Activated T-helper 2 cell treated with anti-CD3 and anti-CD28 coated beads, Interferon-gamma antibody, Interleukin-2, Interleukin-4, amounts not matched to agents 10 μg/mL and 5 μg/mL and 100 μg/mL, durations not matched to agents 14 hours and 24 hours and 36 hours (primary cell): Measurements from ENCODE around the gene CTNNA1. TPM values are rescaled to one million over a fixed set of nuclear protein-coding genes. Genes with fewer than 3 reads are reported as not detected.
"Not testable (repeated sequence)": the region's sequence is repeated elsewhere in the genome, so short reads cannot be mapped to it uniquely, and the experiment has no call there.

Experiments
- DNase-seq: peaks from one replicate; pipeline ENCODE4 v3.0.0; 2021; ENCODE audit warnings: low spot score
- H3K27ac Mint-ChIP-seq: one replicate; pipeline ENCODE4 v1.8.0; 2021; ENCODE audit warnings: mixed read lengths
- H3K27me3 Mint-ChIP-seq: one replicate; pipeline ENCODE4 v1.8.0; 2021; ENCODE audit warnings: low read depth, mixed read lengths
- H3K36me3 Mint-ChIP-seq: one replicate; pipeline ENCODE4 v1.8.0; 2021; ENCODE audit warnings: low read depth, mixed read lengths
- H3K4me1 Mint-ChIP-seq: one replicate; pipeline ENCODE4 v1.8.0; 2021; ENCODE audit warnings: low read depth, mixed read lengths
- H3K4me3 Mint-ChIP-seq: one replicate; pipeline ENCODE4 v1.8.0; 2021; ENCODE audit warnings: low read depth, mild to moderate bottlenecking, moderate library complexity, mixed read lengths
- H3K9me3 Mint-ChIP-seq: one replicate; pipeline ENCODE4 v1.8.0; 2021; ENCODE audit warnings: mixed read lengths
- intact Hi-C: fragments of 100-400 bp; cut with micrococcal nuclease; formaldehyde crosslinking; loops from one replicate; pipeline ENCODE4 v1.15.1; 2023
- total RNA-seq: library from RNA; stranded (reverse); gene quantifications from 2 replicates; pipeline ENCODE4 v1.2.3, GENCODE V29; 2022

CTNNA1 gene
- total RNA-seq, 1 donor from 2014 or later = 298 TPM

GRCh38 chr5:138810861-138811260 is 57.6 kb downstream of the CTNNA1 start:
- Mint-ChIP-seq H3K4me1 (peaks cover 15% of the 10 kb centered on the region), H3K36me3 (peaks cover 50% of the 10 kb centered on the region)
- intact Hi-C loops, H3K27ac Mint-ChIP-seq, DNase-seq, H3K4me3 Mint-ChIP-seq, H3K27me3 Mint-ChIP-seq, H3K9me3 Mint-ChIP-seq: not testable (repeated sequence)

- peaks cover 47% of the 10 kb centered on the region for H3K36me3 Mint-ChIP-seq
- no peak overlapping the region for H3K4me3 Mint-ChIP-seq
- no peaks in the 10 kb centered on the region for H3K27me3 Mint-ChIP-seq
- no peak overlapping the region for H3K27ac Mint-ChIP-seq
- H3K4me1 Mint-ChIP-seq = peaks cover 5% of the 10 kb centered on the region
- DNase-seq = no peak
- H3K9me3 Mint-ChIP-seq = no peaks in the 10 kb centered on the region
- intact Hi-C loops = no loop called here
Observed at GRCh38 chr5:138815529-138815928, 62.3 kb downstream of the CTNNA1 start.

GRCh38 chr5:138817241-138817640 is 64.0 kb downstream of the CTNNA1 start:
- DNase-seq = no peak
- H3K4me3 Mint-ChIP-seq = no peak overlapping the region
- H3K36me3 Mint-ChIP-seq = peaks cover 39% of the 10 kb centered on the region
- H3K4me1 Mint-ChIP-seq = peaks cover 8% of the 10 kb centered on the region
- intact Hi-C loops = no loop called here
- H3K27ac Mint-ChIP-seq = no peak overlapping the region
- H3K9me3 Mint-ChIP-seq = no peaks in the 10 kb centered on the region
- no peaks in the 10 kb centered on the region for H3K27me3 Mint-ChIP-seq

GRCh38 chr5:138819081-138819480 is 65.9 kb downstream of the CTNNA1 start:
- H3K4me3 Mint-ChIP-seq = no peak overlapping the region
- no peaks in the 10 kb centered on the region for H3K27me3 Mint-ChIP-seq
- H3K4me1 Mint-ChIP-seq = peaks cover 21% of the 10 kb centered on the region
- intact Hi-C loops = no loop called here
- no peak for DNase-seq
- peaks cover 33% of the 10 kb centered on the region for H3K36me3 Mint-ChIP-seq
- H3K9me3 Mint-ChIP-seq = no peaks in the 10 kb centered on the region
- H3K27ac Mint-ChIP-seq = no peak overlapping the region

- H3K4me3 Mint-ChIP-seq = no peak overlapping the region
- no peak overlapping the region for H3K27ac Mint-ChIP-seq
- H3K36me3 Mint-ChIP-seq = peaks cover 32% of the 10 kb centered on the region
- no peak for DNase-seq
- H3K9me3 Mint-ChIP-seq = no peaks in the 10 kb centered on the region
- H3K4me1 Mint-ChIP-seq = peaks cover 27% of the 10 kb centered on the region
- intact Hi-C loops = loop anchor here (5.0 to 10.0 kb wide), 2 partner anchors 83 to 444 kb away; no protein-coding TSS in a partner anchor
- no peaks in the 10 kb centered on the region for H3K27me3 Mint-ChIP-seq
Observed at GRCh38 chr5:138820695-138821094, 67.5 kb downstream of the CTNNA1 start.

GRCh38 chr5:138824516-138824915 is 71.3 kb downstream of the CTNNA1 start:
- DNase-seq = no peak
- H3K4me3 Mint-ChIP-seq = no peak overlapping the region
- intact Hi-C loops = loop anchor here (2.0 to 10.0 kb wide), 3 partner anchors 46 to 440 kb away; no protein-coding TSS in a partner anchor
- H3K9me3 Mint-ChIP-seq = no peaks in the 10 kb centered on the region
- H3K4me1 Mint-ChIP-seq = peaks cover 30% of the 10 kb centered on the region
- H3K27me3 Mint-ChIP-seq = no peaks in the 10 kb centered on the region
- H3K27ac Mint-ChIP-seq = peak overlapping the region; percentile 79
- H3K36me3 Mint-ChIP-seq = peaks cover 42% of the 10 kb centered on the region

- Mint-ChIP-seq H3K36me3 (peaks cover 39% of the 10 kb centered on the region), H3K27me3 (no peaks in the 10 kb centered on the region), H3K27ac (peak overlapping the region; percentile 91), H3K9me3 (no peaks in the 10 kb centered on the region), H3K4me3 (no peak overlapping the region), H3K4me1 (peaks cover 30% of the 10 kb centered on the region)
- intact Hi-C loops = loop anchor here (1.0 to 10.0 kb wide), 5 partner anchors 35 to 440 kb away; no protein-coding TSS in a partner anchor
- no peak for DNase-seq
Observed at GRCh38 chr5:138824924-138825863, 72.0 kb downstream of the CTNNA1 start.

- Mint-ChIP-seq H3K4me1 (peaks cover 26% of the 10 kb centered on the region), H3K27ac (no peak overlapping the region), H3K36me3 (peaks cover 43% of the 10 kb centered on the region), H3K4me3 (no peak overlapping the region), H3K27me3 (no peaks in the 10 kb centered on the region), H3K9me3 (no peaks in the 10 kb centered on the region)
- intact Hi-C loops = loop anchor here (10.0 kb wide), 1 partner anchor 436 kb away; no protein-coding TSS in a partner anchor
- DNase-seq = no peak
Observed at GRCh38 chr5:138828556-138828955, 75.3 kb downstream of the CTNNA1 start.

GRCh38 chr5:138829341-138829740 is 76.1 kb downstream of the CTNNA1 start:
- no peaks in the 10 kb centered on the region for H3K9me3 Mint-ChIP-seq
- intact Hi-C loops = loop anchor here (10.0 kb wide), 1 partner anchor 435 kb away; no protein-coding TSS in a partner anchor

GRCh38 chr5:138831703-138832102 is 78.5 kb downstream of the CTNNA1 start:
- H3K27me3 Mint-ChIP-seq = no peaks in the 10 kb centered on the region
- no peaks in the 10 kb centered on the region for H3K9me3 Mint-ChIP-seq
- H3K27ac Mint-ChIP-seq = no peak overlapping the region
- DNase-seq = no peak
- H3K4me1 Mint-ChIP-seq = peaks cover 14% of the 10 kb centered on the region
- H3K4me3 Mint-ChIP-seq = no peak overlapping the region
- intact Hi-C loops = no loop called here
- peaks cover 30% of the 10 kb centered on the region for H3K36me3 Mint-ChIP-seq

More at GRCh38 chr5:138829341-138829740, 76.1 kb downstream of the CTNNA1 start:
- no peak overlapping the region for H3K27ac Mint-ChIP-seq
- no peak for DNase-seq
- peaks cover 41% of the 10 kb centered on the region for H3K36me3 Mint-ChIP-seq
- H3K27me3 Mint-ChIP-seq = no peaks in the 10 kb centered on the region
- H3K4me1 Mint-ChIP-seq = peaks cover 21% of the 10 kb centered on the region
- no peak overlapping the region for H3K4me3 Mint-ChIP-seq

GRCh38 chr5:138832218-138832617 is 79.0 kb downstream of the CTNNA1 start:
- Mint-ChIP-seq H3K4me3 (no peak overlapping the region), H3K4me1 (peaks cover 14% of the 10 kb centered on the region), H3K27ac (no peak overlapping the region), H3K27me3 (no peaks in the 10 kb centered on the region), H3K36me3 (peaks cover 28% of the 10 kb centered on the region), H3K9me3 (no peaks in the 10 kb centered on the region)
- intact Hi-C loops = no loop called here
- no peak for DNase-seq

GRCh38 chr5:138833080-138833479 is 79.9 kb downstream of the CTNNA1 start:
- Mint-ChIP-seq H3K9me3 (no peaks in the 10 kb centered on the region), H3K27ac (no peak overlapping the region)

More at GRCh38 chr5:138833080-138833479, 79.9 kb downstream of the CTNNA1 start:
- Mint-ChIP-seq H3K36me3 (peaks cover 22% of the 10 kb centered on the region), H3K27me3 (no peaks in the 10 kb centered on the region), H3K4me1 (peaks cover 14% of the 10 kb centered on the region), H3K4me3 (no peak overlapping the region)
- DNase-seq = no peak
- intact Hi-C loops = no loop called here
